Peyer's patch (tissue), 4 donors: ENCODE measurements around the gene CDC14A.

ENCODE experiments used
- POLR2A ChIP-seq, 2 donors: fragments of 450-650 bp; IDR thresholded peaks; one replicate each; pipeline ENCODE4 v1.5.1; 2017; ENCODE audit warnings: antibody characterized with exemption in 2 of 2, mild to moderate bottlenecking in 2 of 2, moderate library complexity in 2 of 2
- TF ChIP-seq, protein P1 (sequence below), 6 experiments: fragments of 450-650 bp in 4 of 6; fragments of 200-600 bp in 2 of 6; sonication (generic) in 1 of 6; IDR thresholded peaks; one replicate each; pipeline ENCODE4 v1.5.1; 2017 to 2019; ENCODE audit warnings: antibody characterized with exemption in 6 of 6, mild to moderate bottlenecking in 3 of 6, moderate library complexity in 1 of 6

DNA sequence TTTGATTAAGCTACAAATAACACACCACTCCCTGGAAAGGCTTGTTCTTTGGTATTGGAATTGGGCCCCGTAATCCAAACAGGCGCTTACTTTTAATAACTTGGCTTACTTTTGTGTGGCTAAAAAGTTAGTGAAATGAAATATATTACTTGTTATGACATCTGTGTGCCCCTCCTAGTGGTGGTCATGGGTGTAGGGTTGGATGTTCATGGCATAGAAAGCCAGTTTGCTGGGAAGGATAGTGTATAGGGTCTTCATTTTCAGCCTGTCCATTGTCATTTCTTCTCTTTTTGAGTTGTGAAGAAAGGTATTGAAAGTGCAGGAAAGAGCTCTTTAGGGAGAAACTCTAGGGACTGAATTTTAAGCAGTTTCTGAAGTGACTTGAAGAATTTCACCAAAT is 5.9 kb downstream of the CDC14A start:
- TF ChIP-seq, protein P1, sequence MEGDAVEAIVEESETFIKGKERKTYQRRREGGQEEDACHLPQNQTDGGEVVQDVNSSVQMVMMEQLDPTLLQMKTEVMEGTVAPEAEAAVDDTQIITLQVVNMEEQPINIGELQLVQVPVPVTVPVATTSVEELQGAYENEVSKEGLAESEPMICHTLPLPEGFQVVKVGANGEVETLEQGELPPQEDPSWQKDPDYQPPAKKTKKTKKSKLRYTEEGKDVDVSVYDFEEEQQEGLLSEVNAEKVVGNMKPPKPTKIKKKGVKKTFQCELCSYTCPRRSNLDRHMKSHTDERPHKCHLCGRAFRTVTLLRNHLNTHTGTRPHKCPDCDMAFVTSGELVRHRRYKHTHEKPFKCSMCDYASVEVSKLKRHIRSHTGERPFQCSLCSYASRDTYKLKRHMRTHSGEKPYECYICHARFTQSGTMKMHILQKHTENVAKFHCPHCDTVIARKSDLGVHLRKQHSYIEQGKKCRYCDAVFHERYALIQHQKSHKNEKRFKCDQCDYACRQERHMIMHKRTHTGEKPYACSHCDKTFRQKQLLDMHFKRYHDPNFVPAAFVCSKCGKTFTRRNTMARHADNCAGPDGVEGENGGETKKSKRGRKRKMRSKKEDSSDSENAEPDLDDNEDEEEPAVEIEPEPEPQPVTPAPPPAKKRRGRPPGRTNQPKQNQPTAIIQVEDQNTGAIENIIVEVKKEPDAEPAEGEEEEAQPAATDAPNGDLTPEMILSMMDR (IDR thresholded peaks at IDR 0.05) = peak in 4 of 6 experiments; percentile 17 to 24 (median 24)
- TF ChIP-seq POLR2A (IDR thresholded peaks at IDR 0.05) = no peak
